ENCODE measurements around the gene NARS2.
"Not testable (repeated sequence)": the region's sequence is repeated elsewhere in the genome, so short reads cannot be mapped to it uniquely, and the experiment has no call there.

The NARS2 gene

GRCh38 chr11:78564037-78564436 is 10.6 kb downstream of the NARS2 start:
- H3K27ac ChIP-seq (ENCODE audit: insufficient read depth, low read depth, low read length, poor library complexity, severe bottlenecking); H3K27me3 ChIP-seq (ENCODE audit: control insufficient read depth, insufficient read depth, low read length, poor library complexity, severe bottlenecking); H3K4me1 ChIP-seq (ENCODE audit: control insufficient read depth, insufficient read depth, low read length); H3K4me3 ChIP-seq (ENCODE audit: insufficient read depth, low read depth, low read length); H3K9me3 ChIP-seq (ENCODE audit: control insufficient read depth, low read length): not testable (repeated sequence)
- 90 to 91% methylated on average over 4 of the region's 4 CpGs for WGBS, 2 experiments
- H3K36me3 ChIP-seq (ENCODE audit: control insufficient read depth, insufficient read depth, low read length) = peaks cover 10% of the 10 kb centered on the region

- not testable (repeated sequence) for H3K4me1 ChIP-seq (ENCODE audit: control insufficient read depth, insufficient read depth, low read length); H3K27ac ChIP-seq (ENCODE audit: insufficient read depth, low read depth, low read length, poor library complexity, severe bottlenecking); H3K27me3 ChIP-seq (ENCODE audit: control insufficient read depth, insufficient read depth, low read length, poor library complexity, severe bottlenecking); H3K36me3 ChIP-seq (ENCODE audit: control insufficient read depth, insufficient read depth, low read length); H3K9me3 ChIP-seq (ENCODE audit: control insufficient read depth, low read length); H3K4me3 ChIP-seq (ENCODE audit: insufficient read depth, low read depth, low read length)
- 86 to 95% methylated on average over 12 of the region's 12 CpGs for WGBS, 2 experiments
These were observed 11.6 kb downstream of the NARS2 start for GRCh38 chr11:78563090-78563489.

GRCh38 chr11:78562398-78562797 is 12.3 kb downstream of the NARS2 start:
- H3K9me3 ChIP-seq (ENCODE audit: control insufficient read depth, low read length) = no peaks in the 10 kb centered on the region
- no peak overlapping the region for H3K4me3 ChIP-seq (ENCODE audit: insufficient read depth, low read depth, low read length)
- H3K4me1 ChIP-seq (ENCODE audit: control insufficient read depth, insufficient read depth, low read length) = no peaks in the 10 kb centered on the region
- H3K27ac ChIP-seq (ENCODE audit: insufficient read depth, low read depth, low read length, poor library complexity, severe bottlenecking) = no peak overlapping the region
- 80 to 91% methylated on average over 3 of the region's 3 CpGs for WGBS, 2 experiments
- H3K27me3 ChIP-seq (ENCODE audit: control insufficient read depth, insufficient read depth, low read length, poor library complexity, severe bottlenecking) = no peaks in the 10 kb centered on the region
- no peaks in the 10 kb centered on the region for H3K36me3 ChIP-seq (ENCODE audit: control insufficient read depth, insufficient read depth, low read length)

GRCh38 chr11:78560826-78561484 is 13.7 kb downstream of the NARS2 start:
- H3K9me3 ChIP-seq (ENCODE audit: control insufficient read depth, low read length) = no peaks in the 10 kb centered on the region
- H3K27ac ChIP-seq (ENCODE audit: insufficient read depth, low read depth, low read length, poor library complexity, severe bottlenecking) = no peak overlapping the region
- H3K36me3 ChIP-seq (ENCODE audit: control insufficient read depth, insufficient read depth, low read length) = peaks cover 5% of the 10 kb centered on the region
- H3K4me3 ChIP-seq (ENCODE audit: insufficient read depth, low read depth, low read length) = no peak overlapping the region
- H3K27me3 ChIP-seq (ENCODE audit: control insufficient read depth, insufficient read depth, low read length, poor library complexity, severe bottlenecking) = no peaks in the 10 kb centered on the region
- H3K4me1 ChIP-seq (ENCODE audit: control insufficient read depth, insufficient read depth, low read length) = no peaks in the 10 kb centered on the region
- WGBS, 2 experiments = 83 to 86% methylated on average over 8 of the region's 8 CpGs

GRCh38 chr11:78560153-78560552 is 14.5 kb downstream of the NARS2 start:
- no peaks in the 10 kb centered on the region for H3K27me3 ChIP-seq (ENCODE audit: control insufficient read depth, insufficient read depth, low read length, poor library complexity, severe bottlenecking)
- no peaks in the 10 kb centered on the region for H3K9me3 ChIP-seq (ENCODE audit: control insufficient read depth, low read length)
- H3K4me3 ChIP-seq (ENCODE audit: insufficient read depth, low read depth, low read length) = no peak overlapping the region
- WGBS, 2 experiments = 97% methylated on average over 3 of the region's 3 CpGs
- no peak overlapping the region for H3K27ac ChIP-seq (ENCODE audit: insufficient read depth, low read depth, low read length, poor library complexity, severe bottlenecking)
- H3K4me1 ChIP-seq (ENCODE audit: control insufficient read depth, insufficient read depth, low read length) = no peaks in the 10 kb centered on the region
- peaks cover 9% of the 10 kb centered on the region for H3K36me3 ChIP-seq (ENCODE audit: control insufficient read depth, insufficient read depth, low read length)

- WGBS, 2 experiments = 54% methylated on average over 2 of the region's 2 CpGs
- Histone ChIP-seq H3K4me3 (ENCODE audit: insufficient read depth, low read depth, low read length) (no peak overlapping the region), H3K36me3 (ENCODE audit: control insufficient read depth, insufficient read depth, low read length) (peaks cover 14% of the 10 kb centered on the region), H3K27ac (ENCODE audit: insufficient read depth, low read depth, low read length, poor library complexity, severe bottlenecking) (no peak overlapping the region), H3K9me3 (ENCODE audit: control insufficient read depth, low read length) (no peaks in the 10 kb centered on the region), H3K27me3 (ENCODE audit: control insufficient read depth, insufficient read depth, low read length, poor library complexity, severe bottlenecking) (no peaks in the 10 kb centered on the region), H3K4me1 (ENCODE audit: control insufficient read depth, insufficient read depth, low read length) (no peaks in the 10 kb centered on the region)
These were observed 17.4 kb downstream of the NARS2 start for GRCh38 chr11:78557236-78557635.

- Histone ChIP-seq H3K9me3 (ENCODE audit: control insufficient read depth, low read length) (no peaks in the 10 kb centered on the region), H3K27me3 (ENCODE audit: control insufficient read depth, insufficient read depth, low read length, poor library complexity, severe bottlenecking) (no peaks in the 10 kb centered on the region), H3K4me3 (ENCODE audit: insufficient read depth, low read depth, low read length) (no peak overlapping the region), H3K27ac (ENCODE audit: insufficient read depth, low read depth, low read length, poor library complexity, severe bottlenecking) (no peak overlapping the region), H3K4me1 (ENCODE audit: control insufficient read depth, insufficient read depth, low read length) (no peaks in the 10 kb centered on the region), H3K36me3 (ENCODE audit: control insufficient read depth, insufficient read depth, low read length) (peaks cover 14% of the 10 kb centered on the region)
- 92 to 94% methylated on average over 3 of the region's 3 CpGs for WGBS, 2 experiments
These were observed 19.1 kb downstream of the NARS2 start for GRCh38 chr11:78555592-78555991.

- WGBS, 2 experiments = 96 to 97% methylated on average over 2 of the region's 2 CpGs
- Histone ChIP-seq H3K4me3 (ENCODE audit: insufficient read depth, low read depth, low read length) (no peak overlapping the region), H3K9me3 (ENCODE audit: control insufficient read depth, low read length) (no peaks in the 10 kb centered on the region), H3K36me3 (ENCODE audit: control insufficient read depth, insufficient read depth, low read length) (peaks cover 14% of the 10 kb centered on the region), H3K27ac (ENCODE audit: insufficient read depth, low read depth, low read length, poor library complexity, severe bottlenecking) (no peak overlapping the region), H3K27me3 (ENCODE audit: control insufficient read depth, insufficient read depth, low read length, poor library complexity, severe bottlenecking) (no peaks in the 10 kb centered on the region), H3K4me1 (ENCODE audit: control insufficient read depth, insufficient read depth, low read length) (peaks cover 11% of the 10 kb centered on the region)
These were observed 21.8 kb downstream of the NARS2 start for GRCh38 chr11:78552881-78553280.

GRCh38 chr11:78552139-78552538 is 22.5 kb downstream of the NARS2 start:
- H3K9me3 ChIP-seq (ENCODE audit: control insufficient read depth, low read length); H3K27ac ChIP-seq (ENCODE audit: insufficient read depth, low read depth, low read length, poor library complexity, severe bottlenecking); H3K4me3 ChIP-seq (ENCODE audit: insufficient read depth, low read depth, low read length); H3K27me3 ChIP-seq (ENCODE audit: control insufficient read depth, insufficient read depth, low read length, poor library complexity, severe bottlenecking): not testable (repeated sequence)
- Histone ChIP-seq H3K36me3 (ENCODE audit: control insufficient read depth, insufficient read depth, low read length) (peaks cover 14% of the 10 kb centered on the region), H3K4me1 (ENCODE audit: control insufficient read depth, insufficient read depth, low read length) (peaks cover 11% of the 10 kb centered on the region)
- 87 to 96% methylated on average over 6 of the region's 6 CpGs for WGBS, 2 experiments

- no peak overlapping the region for H3K27ac ChIP-seq (ENCODE audit: insufficient read depth, low read depth, low read length, poor library complexity, severe bottlenecking)
- H3K4me1 ChIP-seq (ENCODE audit: control insufficient read depth, insufficient read depth, low read length) = peaks cover 11% of the 10 kb centered on the region
- no peaks in the 10 kb centered on the region for H3K9me3 ChIP-seq (ENCODE audit: control insufficient read depth, low read length)
- H3K27me3 ChIP-seq (ENCODE audit: control insufficient read depth, insufficient read depth, low read length, poor library complexity, severe bottlenecking) = no peaks in the 10 kb centered on the region
- peaks cover 11% of the 10 kb centered on the region for H3K36me3 ChIP-seq (ENCODE audit: control insufficient read depth, insufficient read depth, low read length)
- no peak overlapping the region for H3K4me3 ChIP-seq (ENCODE audit: insufficient read depth, low read depth, low read length)
- 71 to 80% methylated on average over 5 to 6 of the region's 6 CpGs for WGBS, 2 experiments
These were observed 23.6 kb downstream of the NARS2 start for GRCh38 chr11:78551066-78551465.

All from ectodermal cell (in vitro differentiated cells).